Measurements from ENCODE around the gene ANO1. TPM values are rescaled to one million over a fixed set of nuclear protein-coding genes. Genes with fewer than 3 reads are reported as not detected.

ANO1 gene
- total and polyA plus RNA-seq, 4 donors, result 7.8 to 64.8 (median 32.2) TPM

- WGBS, result 89% methylated on average over 5 of the region's 5 CpGs
- TF ChIP-seq RXRA (IDR thresholded peaks at IDR 0.05), result no peak
- TF ChIP-seq ATF3 (IDR thresholded peaks at IDR 0.05), result no peak
- TF ChIP-seq HNF4G (IDR thresholded peaks at IDR 0.05), result no peak
- TF ChIP-seq REST (IDR thresholded peaks at IDR 0.05), result no peak
- no peak for TF ChIP-seq RAD21 (IDR thresholded peaks at IDR 0.05)
- no peak for TF ChIP-seq YY1 (IDR thresholded peaks at IDR 0.05)
- no peak for TF ChIP-seq FOXA1 (IDR thresholded peaks at IDR 0.05)
- TF ChIP-seq JUND (IDR thresholded peaks at IDR 0.05), result no peak
- no peak for TF ChIP-seq HNF4A (conservative IDR thresholded peaks at IDR 0.05)
- TF ChIP-seq SP1 (IDR thresholded peaks at IDR 0.05), result no peak
- no peaks in the 10 kb centered on the region for H3K27me3 ChIP-seq (ENCODE audit: control insufficient read depth in 4 of 4, insufficient read depth in 4 of 4, low read length in 3 of 4)
- H3K27ac ChIP-seq (ENCODE audit: low read depth in 1 of 2, low read length in 2 of 2), result no peak overlapping the region
- DNase-seq (ENCODE audit: low spot score), result no peak
- no peaks in the 10 kb centered on the region for H3K4me1 ChIP-seq (ENCODE audit: control insufficient read depth in 4 of 4, insufficient read depth in 4 of 4, low read length in 3 of 4)
- H3K4me3 ChIP-seq (ENCODE audit: low read depth in 1 of 3, low read length in 3 of 3), result no peak overlapping the region
- H3K36me3 ChIP-seq (ENCODE audit: control insufficient read depth in 4 of 4, insufficient read depth in 3 of 4, low read depth in 1 of 4, low read length in 3 of 4), result no peaks in the 10 kb centered on the region
- no peaks in the 10 kb centered on the region for H3K9me3 ChIP-seq (ENCODE audit: control insufficient read depth in 4 of 4, low read length in 3 of 4)
- H3K9ac ChIP-seq (ENCODE audit: low read depth in 1 of 2, low read length in 2 of 2), result no peak overlapping the region
Observed at GRCh38 chr11:70059971-70060370, 18.1 kb upstream of the ANO1 start.

DNA sequence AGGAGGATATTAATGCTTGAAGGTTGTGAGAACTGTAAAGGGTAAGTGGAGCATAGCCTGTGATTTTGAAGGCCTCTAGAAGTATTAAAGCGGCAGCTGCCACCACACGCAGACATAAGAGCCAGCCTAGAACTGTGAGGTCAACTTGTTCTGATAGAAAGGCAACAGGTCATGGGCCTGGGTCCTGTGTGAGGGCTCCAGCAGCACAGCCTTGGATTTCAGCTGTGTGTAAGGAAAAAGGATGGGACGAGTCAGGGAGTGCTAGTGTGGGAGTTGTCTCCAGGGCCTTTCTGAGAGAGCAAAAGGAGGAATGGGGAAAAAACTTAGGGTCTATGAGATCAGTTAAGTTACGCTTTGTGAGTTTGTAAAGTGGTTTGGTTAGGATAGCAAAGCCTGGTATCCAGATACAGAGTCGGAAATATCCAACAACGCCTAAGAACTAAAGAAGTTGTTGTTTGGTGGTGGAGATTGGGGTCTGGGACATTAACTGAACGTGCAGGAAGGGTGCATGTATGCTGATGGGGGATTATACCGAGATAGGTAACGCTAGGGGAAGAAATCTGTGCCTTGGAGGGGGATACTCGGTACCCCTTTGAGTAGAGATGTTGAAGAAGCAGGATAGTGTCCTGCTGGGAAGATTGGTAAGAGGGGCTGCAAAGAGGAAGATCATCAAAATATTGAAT, 17.4 kb upstream of the ANO1 start:
- Histone ChIP-seq H3K9ac (ENCODE audit: low read depth in 1 of 2, low read length in 2 of 2) (no peak overlapping the region), H3K4me3 (ENCODE audit: low read depth in 1 of 3, low read length in 3 of 3) (no peak overlapping the region), H3K27ac (ENCODE audit: low read depth in 1 of 2, low read length in 2 of 2) (no peak overlapping the region), H3K4me1 (ENCODE audit: control insufficient read depth in 4 of 4, insufficient read depth in 4 of 4, low read length in 3 of 4) (no peaks in the 10 kb centered on the region), H3K27me3 (ENCODE audit: control insufficient read depth in 4 of 4, insufficient read depth in 4 of 4, low read length in 3 of 4) (no peaks in the 10 kb centered on the region), H3K9me3 (ENCODE audit: control insufficient read depth in 4 of 4, low read length in 3 of 4) (no peaks in the 10 kb centered on the region), H3K36me3 (ENCODE audit: control insufficient read depth in 4 of 4, insufficient read depth in 3 of 4, low read depth in 1 of 4, low read length in 3 of 4) (no peaks in the 10 kb centered on the region)
- DNase-seq (ENCODE audit: low spot score), result no peak
- no peak for TF ChIP-seq FOXA2 (IDR thresholded peaks at IDR 0.05)
- TF ChIP-seq MAX (IDR thresholded peaks at IDR 0.05), result no peak
- TF ChIP-seq REST (IDR thresholded peaks at IDR 0.05), result no peak
- no peak for TF ChIP-seq YY1 (IDR thresholded peaks at IDR 0.05)
- no peak for TF ChIP-seq JUND (IDR thresholded peaks at IDR 0.05)
- TF ChIP-seq FOXA1 (IDR thresholded peaks at IDR 0.05), result no peak
- no peak for TF ChIP-seq GABPA (IDR thresholded peaks at IDR 0.05 in 1 of 2, conservative IDR thresholded peaks at IDR 0.05 in 1 of 2)
- TF ChIP-seq NR2F2 (IDR thresholded peaks at IDR 0.05), result no peak
- no peak for TF ChIP-seq EGR1 (IDR thresholded peaks at IDR 0.05; ENCODE audit: low read depth in 2 of 2)
- TF ChIP-seq RAD21 (IDR thresholded peaks at IDR 0.05), result no peak
- no peak for TF ChIP-seq ZBTB33 (IDR thresholded peaks at IDR 0.05)
- TF ChIP-seq SP1 (IDR thresholded peaks at IDR 0.05), result no peak
- WGBS, result 90% methylated on average over 10 of the region's 10 CpGs

Measured in liver (tissue), 9 donors.